GM20431 (cell line): ENCODE results near the gene TCL1B.
"Not testable (repeated sequence)": the region's sequence is repeated elsewhere in the genome, so short reads cannot be mapped to it uniquely, and the experiment has no call there.

Experiments
- in situ Hi-C: fragments of 300-500 bp; cut with MseI, MboI; formaldehyde crosslinking; loops from one replicate; pipeline ENCODE4 v1.15.0; 2020; ENCODE audit warnings: low sequenced_read_pairs; ENCODE audit not compliant: unreplicated experiment

The TCL1B gene

GRCh38 chr14:95699412-95699811, 13.2 kb downstream of the TCL1B start:
- in situ Hi-C loops: no loop called here

DNA sequence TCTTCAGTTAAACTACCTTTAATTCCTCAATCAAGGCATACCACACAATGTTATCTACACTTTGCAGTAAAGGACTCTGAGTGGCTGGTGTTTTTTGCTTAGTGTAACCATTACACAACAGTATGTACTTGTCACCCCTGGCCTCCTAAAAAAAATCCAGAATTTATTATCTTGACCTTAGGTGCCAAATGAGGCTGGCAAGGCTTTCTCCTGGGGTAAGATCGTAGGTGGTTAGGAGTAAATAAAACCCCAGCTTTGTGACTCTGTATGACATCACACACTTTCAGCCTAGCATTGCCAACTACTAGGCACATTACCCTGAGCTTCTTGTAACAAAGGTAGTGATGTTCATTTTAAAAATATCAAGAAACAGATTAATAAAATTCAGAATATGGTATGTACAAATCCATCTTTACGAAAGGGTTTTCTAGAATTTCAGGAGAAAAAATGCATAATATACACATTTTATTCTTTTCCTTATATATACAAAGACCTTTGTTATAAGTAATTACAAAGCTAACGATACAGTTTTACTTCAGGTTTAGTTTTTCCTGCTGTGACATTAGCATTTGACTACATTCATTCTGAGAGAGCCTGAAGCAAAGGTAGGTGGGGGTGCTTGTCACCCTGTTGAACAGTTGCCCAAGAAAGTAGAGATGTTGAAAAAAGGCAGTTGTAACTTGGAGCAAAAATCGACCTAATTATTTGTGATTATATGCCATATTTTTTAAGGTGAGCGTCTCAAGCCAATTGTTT, 14.2 kb downstream of the TCL1B start:
- in situ Hi-C loops: no loop called here

DNA sequence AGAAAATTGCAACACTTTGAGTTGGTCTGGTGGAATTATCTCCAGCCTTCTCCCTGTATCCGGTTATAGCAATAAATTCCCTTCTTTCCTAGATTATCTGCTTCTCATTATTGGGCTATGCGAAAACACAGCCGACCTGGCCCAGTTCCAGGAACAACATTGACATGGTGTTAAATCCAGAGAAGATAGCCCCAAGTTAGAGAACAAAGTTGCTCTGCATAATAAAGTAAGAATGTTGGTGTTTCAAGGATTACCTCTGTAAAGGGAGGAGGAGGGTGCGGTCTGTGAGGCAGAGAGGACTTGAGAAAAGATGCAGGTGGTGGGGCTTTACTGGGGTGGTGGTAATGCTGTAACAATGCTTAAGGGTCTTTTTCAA, 15.6 kb downstream of the TCL1B start:
- in situ Hi-C loops: no loop called here

- in situ Hi-C loops: no loop called here
These were observed 17.1 kb downstream of the TCL1B start for GRCh38 chr14:95703341-95703740.

DNA sequence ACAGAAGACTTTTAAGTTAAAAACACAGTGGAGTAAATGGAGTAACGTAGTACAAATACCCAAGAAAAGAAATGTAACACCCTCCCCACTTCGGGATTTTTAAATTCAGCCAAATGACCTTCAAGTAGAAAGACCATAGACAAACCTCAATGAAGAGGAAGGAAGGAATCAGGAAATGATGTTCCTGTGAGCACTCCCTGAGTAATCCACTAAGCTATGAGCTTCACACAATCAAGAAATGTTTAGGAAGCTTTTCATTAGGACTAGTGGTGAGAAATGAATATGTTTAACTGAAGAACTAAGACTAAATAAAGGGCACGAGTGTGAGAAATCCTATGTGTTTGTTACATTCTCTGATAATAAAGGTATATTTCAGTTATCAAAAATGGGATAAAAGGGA, 17.6 kb downstream of the TCL1B start:
- in situ Hi-C loops: no loop called here

GRCh38 chr14:95705518-95705917, 19.3 kb downstream of the TCL1B start:
- in situ Hi-C loops: no loop called here

- in situ Hi-C loops: no loop called here
These were observed 21.1 kb downstream of the TCL1B start for GRCh38 chr14:95707327-95707726.

GRCh38 chr14:95710106-95710505, 23.9 kb downstream of the TCL1B start:
- in situ Hi-C loops: no loop called here

GRCh38 chr14:95711476-95712176, 25.4 kb downstream of the TCL1B start:
- in situ Hi-C loops: no loop called here

DNA sequence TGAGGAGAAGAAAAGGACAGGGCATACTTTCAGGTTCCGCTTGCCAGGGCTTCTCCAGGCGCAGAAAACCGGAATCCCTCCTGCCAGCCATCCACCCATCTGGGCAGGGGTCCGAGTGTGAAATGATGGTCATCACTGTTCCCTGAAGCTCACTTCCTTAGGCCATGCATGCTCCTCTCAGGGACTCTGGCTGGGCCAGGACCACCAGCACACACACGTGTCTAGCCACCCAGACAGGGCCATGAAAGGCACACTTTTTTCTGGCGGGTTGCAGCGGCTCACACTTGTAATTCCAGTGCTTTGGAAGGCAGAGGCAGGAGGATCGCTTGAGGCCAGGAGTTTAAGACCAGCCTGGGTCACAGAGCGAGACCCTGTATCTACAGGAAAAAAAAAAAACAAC, 26.2 kb downstream of the TCL1B start:
- in situ Hi-C loops: no loop called here

DNA sequence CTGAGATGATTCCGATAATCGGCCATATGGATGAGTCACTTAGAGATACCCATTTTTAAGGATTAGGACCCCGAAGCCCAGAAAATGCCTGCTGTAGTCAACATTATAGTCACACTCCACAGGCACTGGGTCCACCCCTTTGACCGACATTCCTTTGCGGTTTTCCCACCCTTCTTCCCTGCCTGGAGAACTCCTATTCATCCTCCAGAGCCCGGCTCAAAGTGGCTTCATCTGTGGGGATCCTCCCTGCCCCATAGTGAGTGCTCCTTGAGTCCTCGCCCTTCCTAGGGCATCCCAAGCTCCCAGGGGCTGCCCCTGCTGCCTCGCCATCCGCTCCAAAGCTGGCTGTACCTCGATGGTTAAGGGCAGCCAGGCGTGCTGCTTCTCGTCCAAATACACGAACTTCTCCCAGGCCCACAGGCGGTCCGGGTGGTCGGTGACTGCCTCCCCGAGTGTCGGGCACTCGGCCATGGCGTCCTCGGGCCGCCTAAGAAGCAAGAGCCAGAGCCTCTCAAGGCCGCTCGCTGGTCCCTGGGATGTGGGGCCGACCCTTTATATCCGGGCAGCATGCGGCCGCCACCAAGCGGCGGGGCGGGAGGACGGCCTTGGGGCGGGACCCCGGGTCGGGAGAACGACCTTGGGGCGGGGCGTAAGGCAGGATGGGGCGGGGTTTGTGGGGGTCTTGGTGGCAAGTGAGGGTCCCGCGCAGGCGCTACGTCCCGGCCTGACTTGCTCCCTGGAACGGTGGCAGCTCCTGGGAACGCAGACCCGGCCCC, 27.6 kb downstream of the TCL1B start, which contains the start of gene TCL1A:
TSS of gene TCL1A (minus strand) at position 530 of the 776 bp plus-strand sequence. CDS start at position 471, 59 bp downstream.
- in situ Hi-C loops: no loop called here

DNA sequence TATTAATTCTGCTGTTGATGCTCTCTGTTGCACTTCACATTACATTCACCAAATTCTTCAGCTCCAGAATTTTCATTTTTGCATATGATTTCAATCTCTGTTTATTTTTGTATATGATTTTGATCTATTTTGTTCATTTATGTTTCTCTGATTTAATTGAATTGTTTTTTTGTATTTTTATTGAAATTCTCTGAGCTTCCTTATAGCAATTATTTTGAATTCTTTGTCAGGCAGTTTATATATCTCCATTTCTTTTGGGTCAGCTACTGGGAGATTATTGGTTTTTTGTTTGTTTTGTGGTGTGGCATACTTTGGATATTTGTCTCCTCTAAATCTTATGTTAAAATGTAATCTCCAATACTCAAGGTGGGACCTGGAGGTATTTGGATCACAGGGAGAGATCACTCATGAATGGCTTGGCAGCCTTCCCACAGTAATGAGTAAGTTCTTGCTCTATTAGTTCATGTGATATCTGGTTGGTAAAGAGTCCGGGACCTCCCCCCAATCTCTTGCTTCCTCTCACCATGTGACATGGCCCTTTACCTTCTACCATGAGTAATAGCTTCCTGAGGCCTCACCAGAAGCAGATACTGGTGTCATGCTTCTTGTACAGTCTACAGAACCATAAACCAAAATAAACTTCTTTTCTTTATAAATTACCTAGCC, 36.4 kb downstream of the TCL1B start:
- in situ Hi-C loops: no loop called here

DNA sequence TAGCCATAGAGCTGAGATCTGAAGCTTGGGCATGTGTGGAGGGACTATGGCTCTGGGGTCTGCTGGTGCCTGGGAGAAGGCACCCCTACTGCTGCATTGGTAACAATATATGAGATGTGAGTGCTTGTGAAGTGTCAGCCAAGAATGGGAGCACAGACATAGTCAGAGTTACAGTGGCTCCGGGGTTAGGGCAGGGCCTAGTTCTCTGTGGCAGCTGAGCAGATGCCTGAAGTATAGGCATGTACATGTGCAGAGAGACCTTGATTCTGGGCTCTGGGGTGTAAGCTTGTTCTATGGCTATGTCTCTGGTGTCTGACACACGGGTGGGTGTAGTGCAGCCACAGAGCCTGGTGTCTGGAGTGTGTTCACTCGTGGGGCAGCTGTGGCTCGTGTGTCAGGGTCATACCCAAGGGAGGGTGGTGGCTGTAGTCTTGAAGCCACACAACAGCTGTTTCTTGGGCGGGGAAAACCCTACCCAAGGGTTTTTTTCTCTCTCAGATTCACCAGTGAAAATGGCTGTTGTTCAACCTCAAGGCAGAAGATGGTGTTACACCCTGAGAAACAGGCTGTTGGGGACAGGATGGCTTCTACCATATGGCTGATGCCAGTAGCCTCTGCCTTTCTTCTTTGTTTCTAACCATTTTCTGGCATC, 39.6 kb downstream of the TCL1B start:
- in situ Hi-C loops: no loop called here

- in situ Hi-C loops: no loop called here
These were observed 41.0 kb downstream of the TCL1B start for GRCh38 chr14:95727056-95727700.

DNA sequence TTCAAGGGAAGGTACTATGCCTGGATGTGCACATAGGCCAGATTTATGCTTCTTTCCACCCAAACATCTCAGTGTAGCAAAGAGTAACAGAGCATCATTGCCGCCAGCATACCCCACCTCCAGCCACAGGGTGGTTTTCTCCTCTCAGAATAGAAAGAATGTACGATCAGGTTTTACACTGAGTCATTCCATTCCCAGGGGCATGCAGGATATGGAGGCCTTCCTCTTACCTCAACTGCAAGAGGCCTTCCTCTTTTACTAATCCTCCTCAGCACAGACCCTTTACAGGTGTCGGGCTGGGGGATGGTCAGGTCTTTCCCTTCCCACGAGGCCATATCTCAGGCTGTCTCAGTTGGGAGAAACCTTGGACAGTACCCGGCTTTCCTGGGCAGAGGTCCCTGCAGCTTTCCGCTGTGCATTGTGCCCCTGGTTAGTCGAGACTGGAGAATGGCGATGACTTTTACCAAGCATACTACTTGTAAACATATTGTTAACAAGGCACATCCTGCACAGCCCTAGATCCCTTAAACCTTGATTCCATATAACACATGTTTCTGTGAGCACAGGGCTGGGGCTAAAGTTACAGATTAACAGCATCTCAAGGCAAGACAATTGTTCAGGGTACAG, 43.3 kb downstream of the TCL1B start:
- in situ Hi-C loops: not testable (repeated sequence)

GRCh38 chr14:95730126-95730525, 43.9 kb downstream of the TCL1B start:
- in situ Hi-C loops: no loop called here

DNA sequence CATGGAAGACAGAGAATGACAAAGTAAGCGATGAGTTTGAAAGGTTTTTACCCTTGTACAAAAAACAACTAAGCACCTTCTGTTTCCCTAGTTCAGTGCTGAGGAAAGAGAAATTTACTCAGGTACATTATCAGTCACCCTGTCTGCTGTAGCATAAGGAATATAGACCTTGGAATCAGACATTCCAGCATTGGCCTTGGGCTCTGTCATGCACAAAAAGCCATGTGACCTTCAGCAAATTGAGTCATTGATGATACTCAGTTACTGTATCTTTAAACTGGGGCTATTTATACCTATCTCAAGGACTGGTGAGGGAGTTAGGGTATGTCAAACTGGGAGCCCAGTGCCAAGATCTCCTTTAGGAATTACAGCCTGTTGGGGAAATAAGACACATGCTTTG, 47.0 kb downstream of the TCL1B start:
- in situ Hi-C loops: no loop called here

DNA sequence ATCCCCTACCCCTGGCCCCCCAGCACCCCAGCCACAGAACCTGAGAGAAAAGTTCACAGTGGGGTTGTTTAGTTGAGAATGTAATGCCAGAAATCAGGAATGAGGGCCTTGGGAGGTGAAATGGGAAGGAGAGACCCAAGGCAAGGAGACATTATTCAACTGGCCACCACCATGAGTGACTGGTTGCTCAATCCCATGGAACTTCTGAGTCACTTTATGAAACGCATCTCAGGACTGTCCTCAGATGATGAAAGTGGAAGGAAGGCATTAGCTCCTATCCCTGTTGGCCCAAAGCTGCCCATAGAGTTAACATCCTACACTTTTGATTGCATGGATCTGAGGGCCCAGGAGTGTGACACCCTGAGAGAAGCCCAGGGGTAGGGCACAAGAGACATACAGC, 53.1 kb downstream of the TCL1B start:
- in situ Hi-C loops: no loop called here

- in situ Hi-C loops: no loop called here
These were observed 54.8 kb downstream of the TCL1B start for GRCh38 chr14:95741038-95741490.
